Measurements from ENCODE around the gene NLRP14. TPM values are rescaled to one million over a fixed set of nuclear protein-coding genes. Genes with fewer than 3 reads are reported as not detected.
A peak's percentile ranks its signal among the peaks of the same experiment; 100 is the strongest.

NLRP14 gene
- total RNA-seq, 1 experiment from 2014 or later, result 0.07 TPM

GRCh38 chr11:7046474-7047175, 26.3 kb downstream of the NLRP14 start:
- DNase-seq (ENCODE audit: extremely low read depth, low read depth), result no peak

GRCh38 chr11:7050191-7050590, 29.9 kb downstream of the NLRP14 start:
- DNase-seq (ENCODE audit: extremely low read depth, low read depth), result no peak

- DNase-seq (ENCODE audit: extremely low read depth, low read depth), result no peak
These were observed 36.7 kb downstream of the NLRP14 start for GRCh38 chr11:7056828-7057513.

GRCh38 chr11:7057641-7058040, 37.4 kb downstream of the NLRP14 start:
- DNase-seq (ENCODE audit: extremely low read depth, low read depth), result no peak

GRCh38 chr11:7060868-7061267, 40.6 kb downstream of the NLRP14 start:
- DNase-seq (ENCODE audit: extremely low read depth, low read depth), result no peak

- no peak for DNase-seq (ENCODE audit: extremely low read depth, low read depth)
These were observed 42.3 kb downstream of the NLRP14 start for GRCh38 chr11:7062534-7062933.

GRCh38 chr11:7072401-7073028, 52.2 kb downstream of the NLRP14 start:
- DNase-seq (ENCODE audit: extremely low read depth, low read depth), result no peak

GRCh38 chr11:7077101-7077500, 56.8 kb downstream of the NLRP14 start:
- DNase-seq (ENCODE audit: extremely low read depth, low read depth), result no peak

- no peak for DNase-seq (ENCODE audit: extremely low read depth, low read depth)
These were observed 59.4 kb downstream of the NLRP14 start for GRCh38 chr11:7079545-7080135.

- no peak for DNase-seq (ENCODE audit: extremely low read depth, low read depth)
These were observed 60.6 kb downstream of the NLRP14 start for GRCh38 chr11:7080900-7081299.

- DNase-seq (ENCODE audit: extremely low read depth, low read depth), result no peak
These were observed 61.2 kb downstream of the NLRP14 start for GRCh38 chr11:7081441-7081840.

GRCh38 chr11:7088921-7089320, 68.6 kb downstream of the NLRP14 start, which contains the start of gene RBMXL2:
TSS of gene RBMXL2 (plus strand) at chr11:7088998. CDS start at chr11:7089121, 123 bp downstream.
- no peak for DNase-seq (ENCODE audit: extremely low read depth, low read depth)

GRCh38 chr11:7089328-7090251, 69.3 kb downstream of the NLRP14 start:
- DNase-seq (ENCODE audit: extremely low read depth, low read depth), result no peak

GRCh38 chr11:7098235-7098832, 78.1 kb downstream of the NLRP14 start:
- DNase-seq (ENCODE audit: extremely low read depth, low read depth), result peak; percentile 50

GRCh38 chr11:7115780-7116179, 95.5 kb downstream of the NLRP14 start:
- DNase-seq (ENCODE audit: extremely low read depth, low read depth), result no peak

- DNase-seq (ENCODE audit: extremely low read depth, low read depth), result no peak
These were observed 96.1 kb downstream of the NLRP14 start for GRCh38 chr11:7116370-7116769.
